Activated CD8-positive, alpha-beta T cell treated with anti-CD3 and anti-CD28 coated beads for 36 hours (primary cell): ENCODE results near the gene S1PR3. TPM values are rescaled to one million over a fixed set of nuclear protein-coding genes. Genes with fewer than 3 reads are reported as not detected.

Experiments
- ATAC-seq: fragments of 200-7000 bp; cut with Tn5 transposase; one replicate; pipeline ENCODE4 v1.10.0; 2021; ENCODE audit warnings: mild to moderate bottlenecking, moderate library complexity
- CTCF ChIA-PET: fragments of 350-600 bp; sonication (Branson Sonifier 250); formaldehyde crosslinking; loops from one replicate; lab custom pipeline; 2021; ENCODE audit warnings: antibody characterized with exemption; lab: Charles Lee
- POLR2A ChIA-PET: fragments of 350-600 bp; sonication (Branson Sonifier 250); formaldehyde crosslinking; loops from one replicate; lab custom pipeline; 2021; ENCODE audit warnings: antibody characterized with exemption; lab: Charles Lee
- DNase-seq: peaks from one replicate; pipeline ENCODE4 v3.0.0-alpha.2; 2020
- H3K27ac Mint-ChIP-seq: one replicate; pipeline ENCODE4 v1.8.0; 2021; ENCODE audit warnings: mild to moderate bottlenecking, mixed read lengths
- H3K27me3 Mint-ChIP-seq: one replicate; pipeline ENCODE4 v1.8.0; 2021; ENCODE audit warnings: mixed read lengths
- H3K36me3 Mint-ChIP-seq: one replicate; pipeline ENCODE4 v1.8.0; 2021; ENCODE audit warnings: low read depth, mixed read lengths
- H3K4me1 Mint-ChIP-seq: one replicate; pipeline ENCODE4 v1.8.0; 2021; ENCODE audit warnings: low read depth, mixed read lengths
- H3K4me3 Mint-ChIP-seq: one replicate; pipeline ENCODE4 v1.8.0; 2021; ENCODE audit warnings: mild to moderate bottlenecking, moderate library complexity, mixed read lengths
- H3K9me3 Mint-ChIP-seq: one replicate; pipeline ENCODE4 v1.8.0; 2021; ENCODE audit warnings: mixed read lengths
- CTCF ChIP-seq: fragments of 200-600 bp; IDR thresholded peaks from one replicate; pipeline ENCODE4 v1.8.0; 2022; ENCODE audit warnings: antibody characterized with exemption, mild to moderate bottlenecking
- intact Hi-C: fragments of 100-400 bp; cut with micrococcal nuclease; formaldehyde crosslinking; loops from one replicate; pipeline ENCODE4 v1.10.0; 2022
- total RNA-seq, 2 experiments: library from RNA; stranded (reverse); gene quantifications; one replicate each; pipeline ENCODE4 v1.2.3, GENCODE V29; 2021

S1PR3 gene
- total RNA-seq, 2 experiments from 2014 or later, result 0.36 to 0.58 TPM

- ChIA-PET POLR2A (no interaction called here), CTCF (no interaction called here)
- Mint-ChIP-seq H3K36me3 (no peaks in the 10 kb centered on the region), H3K4me3 (no peak overlapping the region), H3K9me3 (no peaks in the 10 kb centered on the region), H3K4me1 (no peaks in the 10 kb centered on the region), H3K27me3 (peaks cover 2% of the 10 kb centered on the region), H3K27ac (no peak overlapping the region)
- DNase-seq, result no peak
- TF ChIP-seq CTCF, result no peak
- intact Hi-C loops, result no loop called here
- no peak for ATAC-seq
Measured at GRCh38 chr9:89052470-89053097, 61.3 kb downstream of the S1PR3 start.

GRCh38 chr9:89053301-89053700 is 62.0 kb downstream of the S1PR3 start:
- peaks cover 2% of the 10 kb centered on the region for H3K27me3 Mint-ChIP-seq
- ATAC-seq (no peak), DNase-seq (no peak)
- ChIA-PET CTCF (no interaction called here), POLR2A (no interaction called here)
- H3K4me3 Mint-ChIP-seq, result no peak overlapping the region
- H3K9me3 Mint-ChIP-seq, result no peaks in the 10 kb centered on the region
- H3K4me1 Mint-ChIP-seq, result no peaks in the 10 kb centered on the region
- H3K36me3 Mint-ChIP-seq, result no peaks in the 10 kb centered on the region
- TF ChIP-seq CTCF, result no peak
- intact Hi-C loops, result no loop called here
- H3K27ac Mint-ChIP-seq, result no peak overlapping the region

Other genes starting within 250 kb of the S1PR3 start
- gene SHC3, start 187.3 kb downstream of the S1PR3 start, total RNA-seq, result not detected